Muscle layer of duodenum (tissue), 2 donors: ENCODE data around the gene WDR75.

Experiments used
- H3K27ac ChIP-seq: one replicate; pipeline ENCODE4 v1.7.0; 2013; ENCODE audit warnings: mild to moderate bottlenecking, low read length
- H3K27me3 ChIP-seq: one replicate; pipeline ENCODE4 v1.7.0; 2013; ENCODE audit warnings: low read depth, mild to moderate bottlenecking, control low read depth, low read length
- H3K36me3 ChIP-seq, 2 donors: one replicate each; pipeline ENCODE4 v1.7.0; 2013; ENCODE audit warnings: low read length in 2 of 2, control low read depth in 1 of 2, mild to moderate bottlenecking in 1 of 2; ENCODE audit not compliant: insufficient read depth in 2 of 2, control insufficient read depth in 1 of 2
- H3K4me1 ChIP-seq, 2 donors: one replicate each; pipeline ENCODE4 v1.7.0; 2013; ENCODE audit warnings: low read length in 2 of 2, mild to moderate bottlenecking in 2 of 2, control low read depth in 1 of 2, moderate library complexity in 1 of 2; ENCODE audit not compliant: insufficient read depth in 2 of 2, control insufficient read depth in 1 of 2
- H3K4me3 ChIP-seq, 2 donors: one replicate each; pipeline ENCODE4 v1.7.0; 2013; ENCODE audit warnings: low read length in 2 of 2, low read depth in 1 of 2, mild to moderate bottlenecking in 1 of 2
- H3K9me3 ChIP-seq, 2 donors: one replicate each; pipeline ENCODE4 v1.7.0; 2013; ENCODE audit warnings: low read length in 2 of 2, control low read depth in 1 of 2, mild to moderate bottlenecking in 1 of 2; ENCODE audit not compliant: control insufficient read depth in 1 of 2
- donor health status: healthy.

The WDR75 gene

DNA sequence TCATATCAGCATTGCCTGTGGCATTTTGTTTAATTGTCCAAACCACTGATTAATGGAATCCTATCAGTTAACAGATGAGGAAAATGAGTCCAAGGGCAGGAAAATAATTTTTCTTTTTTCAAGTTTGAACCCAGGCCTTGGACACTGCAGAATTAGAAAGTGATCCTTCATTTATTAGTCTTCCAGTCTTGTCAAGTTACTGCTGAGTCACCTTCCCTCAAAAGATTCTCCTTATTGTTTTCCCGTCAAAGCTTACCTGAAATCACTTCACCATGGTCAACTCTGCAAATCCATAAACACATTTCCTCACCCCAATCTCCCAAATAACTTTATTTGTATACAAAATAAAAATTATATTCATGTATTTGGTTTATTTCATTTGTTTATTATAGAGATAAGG, 57.9 kb downstream of the WDR75 start:
- H3K4me1 ChIP-seq: no peaks in the 10 kb centered on the region
- no peaks in the 10 kb centered on the region for H3K27me3 ChIP-seq
- H3K9me3 ChIP-seq: no peaks in the 10 kb centered on the region
- no peak overlapping the region for H3K4me3 ChIP-seq
- no peaks in the 10 kb centered on the region for H3K36me3 ChIP-seq
- no peak overlapping the region for H3K27ac ChIP-seq

DNA sequence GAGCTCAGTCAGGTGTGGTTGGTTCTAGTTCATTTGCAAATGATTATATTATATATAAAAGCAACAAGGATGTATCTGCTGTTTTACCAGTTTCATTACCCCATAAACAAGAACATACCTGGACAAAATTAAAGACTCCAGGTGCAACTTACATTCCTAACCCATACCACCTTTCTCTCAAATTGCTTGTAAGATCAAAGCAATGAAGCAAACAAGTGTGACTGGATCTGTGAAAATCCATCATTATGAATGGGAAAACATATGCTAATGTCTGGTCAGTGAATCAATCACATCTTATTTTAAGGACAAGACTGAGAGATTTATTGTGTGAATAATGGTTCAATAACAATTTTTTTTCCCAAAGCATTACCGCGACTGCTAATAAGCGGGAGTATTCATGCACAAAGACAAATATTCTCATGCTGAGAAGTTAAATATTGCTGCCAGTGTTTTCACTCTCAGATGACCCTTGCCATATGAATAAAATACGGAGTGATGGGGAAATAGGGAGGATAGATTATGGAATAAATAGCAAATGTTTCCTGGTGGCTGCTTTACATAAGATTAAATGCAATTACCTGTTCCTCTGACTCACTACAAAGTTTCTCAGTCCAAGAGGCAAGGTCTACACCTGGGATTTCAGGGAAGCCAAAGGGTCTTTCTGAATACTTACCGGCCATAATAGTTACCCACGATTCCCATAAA, 59.3 kb downstream of the WDR75 start:
- Histone ChIP-seq H3K27ac (peak overlapping the region; percentile 60), H3K4me3 (no peak overlapping the region), H3K36me3 (no peaks in the 10 kb centered on the region), H3K9me3 (no peaks in the 10 kb centered on the region), H3K4me1 (no peaks in the 10 kb centered on the region), H3K27me3 (no peaks in the 10 kb centered on the region)

DNA sequence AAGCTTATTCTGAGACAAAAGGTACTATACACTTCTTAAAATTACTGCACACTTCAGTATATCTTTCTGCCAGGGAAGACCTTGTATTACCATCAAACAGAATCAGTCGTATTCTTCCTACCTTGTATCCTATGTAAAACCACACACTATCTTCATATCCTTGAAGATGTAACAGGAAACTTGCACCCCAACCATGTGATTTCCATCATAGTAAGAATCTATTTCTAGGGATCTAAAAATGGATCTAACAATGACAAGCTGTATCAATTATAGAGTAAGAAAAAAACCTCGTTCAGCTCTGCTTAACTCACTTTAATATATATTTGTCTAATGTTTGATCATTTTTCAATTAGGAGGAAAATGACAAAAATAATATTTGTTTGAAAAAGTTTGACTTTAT, 60.2 kb downstream of the WDR75 start:
- H3K9me3 ChIP-seq: no peaks in the 10 kb centered on the region
- no peak overlapping the region for H3K4me3 ChIP-seq
- no peaks in the 10 kb centered on the region for H3K4me1 ChIP-seq
- peak overlapping the region; percentile 60 for H3K27ac ChIP-seq
- no peaks in the 10 kb centered on the region for H3K27me3 ChIP-seq
- H3K36me3 ChIP-seq: no peaks in the 10 kb centered on the region

DNA sequence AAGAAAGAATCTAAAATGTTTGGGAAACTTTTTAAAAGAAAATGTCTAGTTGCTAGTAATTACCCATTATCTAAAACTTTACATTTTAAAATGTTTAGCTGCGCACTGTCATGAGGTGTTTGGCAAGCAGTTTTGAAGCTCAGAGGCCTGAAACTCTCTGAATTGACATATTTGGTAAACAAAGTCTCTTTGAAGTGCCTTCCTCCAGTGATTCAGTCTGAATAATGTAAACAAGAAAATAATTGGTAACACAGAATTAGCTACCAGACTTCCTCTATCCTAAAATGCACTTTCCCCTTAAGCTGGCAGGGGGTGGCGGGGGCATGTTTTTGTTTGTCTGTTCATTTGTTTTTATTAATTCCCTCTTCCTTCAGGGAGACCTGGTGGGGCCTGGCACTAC, 61.4 kb downstream of the WDR75 start:
- no peak overlapping the region for H3K4me3 ChIP-seq
- H3K36me3 ChIP-seq: no peaks in the 10 kb centered on the region
- H3K27ac ChIP-seq: no peak overlapping the region
- no peaks in the 10 kb centered on the region for H3K9me3 ChIP-seq
- H3K4me1 ChIP-seq: no peaks in the 10 kb centered on the region
- no peaks in the 10 kb centered on the region for H3K27me3 ChIP-seq

DNA sequence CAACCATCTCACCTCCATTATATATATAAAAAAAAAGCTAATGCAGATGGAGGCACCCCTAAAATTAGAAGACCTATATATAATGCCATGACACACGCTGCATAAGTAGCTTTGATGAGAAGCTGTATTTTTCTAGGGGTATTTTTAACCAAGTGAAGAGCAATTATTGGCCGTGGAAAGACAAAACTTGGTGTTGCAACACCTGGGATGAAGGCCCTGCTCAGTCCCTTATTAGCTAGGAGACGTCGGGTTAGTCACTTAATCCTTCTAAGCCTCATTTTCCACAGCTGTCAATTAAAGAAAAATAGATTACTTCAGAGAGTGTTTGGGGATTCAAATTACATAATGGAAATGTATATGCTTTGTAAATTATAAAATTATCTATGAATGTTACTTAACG, 63.0 kb downstream of the WDR75 start:
- H3K36me3 ChIP-seq: no peaks in the 10 kb centered on the region
- H3K27ac ChIP-seq: no peak overlapping the region
- no peaks in the 10 kb centered on the region for H3K27me3 ChIP-seq
- no peak overlapping the region for H3K4me3 ChIP-seq
- H3K9me3 ChIP-seq: peaks cover 0 to under 1% of the 10 kb centered on the region in 2 donors
- no peaks in the 10 kb centered on the region for H3K4me1 ChIP-seq

- Histone ChIP-seq H3K27me3 (no peaks in the 10 kb centered on the region), H3K9me3 (peaks cover 0 to 5% of the 10 kb centered on the region in 2 donors), H3K27ac (no peak overlapping the region)
These were observed 64.2 kb downstream of the WDR75 start for GRCh38 chr2:189505492-189505891.

GRCh38 chr2:189506514-189506976, 65.3 kb downstream of the WDR75 start:
- no peak overlapping the region for H3K27ac ChIP-seq

More at GRCh38 chr2:189505492-189505891, 64.2 kb downstream of the WDR75 start:
- Histone ChIP-seq H3K36me3 (no peaks in the 10 kb centered on the region), H3K4me3 (no peak overlapping the region), H3K4me1 (no peaks in the 10 kb centered on the region)

DNA sequence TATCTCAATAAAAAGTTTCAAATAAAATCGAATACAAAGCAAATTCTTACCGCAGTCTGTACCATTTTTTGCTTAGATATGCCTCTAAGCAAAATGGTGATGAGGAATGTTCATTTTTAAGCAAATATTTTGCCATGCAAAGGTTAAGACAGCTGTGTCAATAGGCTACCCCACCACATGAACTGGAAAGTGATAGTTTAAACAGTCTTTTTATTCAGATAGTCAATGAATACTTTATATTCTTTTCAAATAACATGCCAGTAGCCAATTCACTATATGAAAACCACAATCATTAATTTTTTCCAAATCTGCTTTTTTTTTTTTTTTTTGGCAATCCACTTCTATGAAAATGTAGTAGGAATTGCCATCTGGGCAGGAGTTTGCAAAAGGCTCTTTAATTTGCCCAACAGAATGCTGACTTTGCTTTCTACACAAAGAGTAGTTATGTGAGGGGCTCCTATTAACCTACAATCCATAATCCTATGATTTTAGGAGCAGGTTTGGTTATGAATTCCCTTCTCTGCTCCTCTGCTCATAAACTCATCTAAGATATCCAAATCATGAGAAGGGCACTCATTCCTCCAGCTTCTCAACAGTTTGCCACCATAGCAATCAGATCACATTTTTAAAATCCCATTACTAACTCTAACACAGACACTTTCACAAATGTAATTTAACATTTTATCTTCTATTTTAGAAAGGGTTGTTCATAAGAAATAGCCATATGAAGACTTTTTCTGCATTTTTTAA, 70.1 kb downstream of the WDR75 start:
- Histone ChIP-seq H3K27ac (no peak overlapping the region), H3K9me3 (peaks cover 0 to 5% of the 10 kb centered on the region in 2 donors), H3K4me1 (no peaks in the 10 kb centered on the region), H3K4me3 (no peak overlapping the region), H3K27me3 (no peaks in the 10 kb centered on the region), H3K36me3 (no peaks in the 10 kb centered on the region)

More at GRCh38 chr2:189506514-189506976, 65.3 kb downstream of the WDR75 start:
- no peak overlapping the region for H3K4me3 ChIP-seq
- H3K9me3 ChIP-seq: peaks cover 0 to 5% of the 10 kb centered on the region in 2 donors
- no peaks in the 10 kb centered on the region for H3K4me1 ChIP-seq
- H3K27me3 ChIP-seq: no peaks in the 10 kb centered on the region
- no peaks in the 10 kb centered on the region for H3K36me3 ChIP-seq

GRCh38 chr2:189511960-189512319, 70.7 kb downstream of the WDR75 start:
- Histone ChIP-seq H3K27ac (no peak overlapping the region), H3K4me3 (no peak overlapping the region), H3K36me3 (no peaks in the 10 kb centered on the region), H3K4me1 (no peaks in the 10 kb centered on the region), H3K27me3 (no peaks in the 10 kb centered on the region), H3K9me3 (peaks cover 0 to 5% of the 10 kb centered on the region in 2 donors)

GRCh38 chr2:189512879-189513278, 71.6 kb downstream of the WDR75 start:
- H3K9me3 ChIP-seq: peaks cover 0 to 7% of the 10 kb centered on the region in 2 donors
- H3K27ac ChIP-seq: no peak overlapping the region
- H3K36me3 ChIP-seq: no peaks in the 10 kb centered on the region

DNA sequence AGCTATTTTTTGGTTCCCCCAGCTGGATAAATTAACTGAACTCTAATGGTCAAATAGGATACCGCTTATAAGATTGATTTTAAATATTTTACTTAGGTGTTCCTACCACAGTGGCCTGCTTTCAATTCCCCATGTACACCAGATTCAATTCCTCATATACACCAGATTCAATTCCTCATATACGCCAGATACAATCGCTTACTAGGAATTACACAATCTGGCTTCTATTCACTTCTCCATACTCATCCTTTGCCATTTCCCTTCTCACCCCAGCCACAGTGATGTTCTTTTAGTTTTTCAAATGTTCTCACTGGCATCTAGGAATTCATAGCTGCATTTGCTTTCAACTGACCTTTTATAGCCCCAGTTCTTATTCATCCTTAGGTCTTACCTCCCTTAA, 72.8 kb downstream of the WDR75 start:
- Histone ChIP-seq H3K4me3 (no peak overlapping the region), H3K4me1 (no peaks in the 10 kb centered on the region), H3K27ac (no peak overlapping the region), H3K27me3 (no peaks in the 10 kb centered on the region), H3K9me3 (peaks cover 0 to 7% of the 10 kb centered on the region in 2 donors), H3K36me3 (no peaks in the 10 kb centered on the region)

More at GRCh38 chr2:189512879-189513278, 71.6 kb downstream of the WDR75 start:
- H3K4me3 ChIP-seq: no peak overlapping the region
- no peaks in the 10 kb centered on the region for H3K27me3 ChIP-seq
- no peaks in the 10 kb centered on the region for H3K4me1 ChIP-seq
